ENCODE measurements around the gene TBCCD1. TPM values are rescaled to one million over a fixed set of nuclear protein-coding genes. Genes with fewer than 3 reads are reported as not detected.
A peak's percentile ranks its signal among the peaks of the same experiment; 100 is the strongest.

TBCCD1 gene
- total and polyA plus RNA-seq, 8 donors, result 11.6 to 23.0 (median 19.2) TPM

DNA sequence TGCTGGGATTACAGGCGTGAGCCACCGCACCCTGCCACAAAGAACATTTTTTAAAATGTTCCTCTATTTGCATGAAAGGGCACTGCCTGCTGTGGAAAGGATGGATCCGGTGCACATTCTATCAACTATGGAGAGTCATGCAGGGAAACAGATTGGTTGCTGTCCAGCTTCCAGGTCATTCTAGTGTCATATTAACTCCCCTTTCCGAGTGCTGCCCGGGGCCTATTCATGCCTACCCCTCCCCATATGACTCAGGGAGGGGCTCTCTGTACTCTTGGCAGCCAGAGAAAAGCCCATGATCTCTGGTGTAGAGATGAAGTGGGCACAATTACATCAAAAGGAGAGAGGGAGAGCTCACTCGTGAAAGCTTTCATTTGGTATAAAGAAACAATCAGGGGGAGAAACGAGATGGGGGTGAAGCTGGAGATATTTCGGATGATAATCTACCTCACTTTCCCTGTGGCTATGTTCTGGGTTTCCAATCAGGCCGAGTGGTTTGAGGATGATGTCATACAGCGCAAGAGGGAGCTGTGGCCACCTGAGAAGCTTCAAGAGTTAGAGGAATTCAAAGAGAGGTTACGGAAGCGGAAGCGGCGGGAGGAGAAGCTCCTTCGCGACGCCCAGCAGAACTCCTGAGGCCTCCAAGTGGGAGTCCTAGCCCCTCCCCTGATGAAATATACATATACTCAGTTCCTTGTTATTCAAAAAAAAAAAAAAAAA is 29.6 kb upstream of the TBCCD1 start:
- H3K4me1 ChIP-seq, result no peaks in the 10 kb centered on the region
- no peaks in the 10 kb centered on the region for H3K9me3 ChIP-seq
- H3K27me3 ChIP-seq, result no peaks in the 10 kb centered on the region
- TF ChIP-seq, protein P1, sequence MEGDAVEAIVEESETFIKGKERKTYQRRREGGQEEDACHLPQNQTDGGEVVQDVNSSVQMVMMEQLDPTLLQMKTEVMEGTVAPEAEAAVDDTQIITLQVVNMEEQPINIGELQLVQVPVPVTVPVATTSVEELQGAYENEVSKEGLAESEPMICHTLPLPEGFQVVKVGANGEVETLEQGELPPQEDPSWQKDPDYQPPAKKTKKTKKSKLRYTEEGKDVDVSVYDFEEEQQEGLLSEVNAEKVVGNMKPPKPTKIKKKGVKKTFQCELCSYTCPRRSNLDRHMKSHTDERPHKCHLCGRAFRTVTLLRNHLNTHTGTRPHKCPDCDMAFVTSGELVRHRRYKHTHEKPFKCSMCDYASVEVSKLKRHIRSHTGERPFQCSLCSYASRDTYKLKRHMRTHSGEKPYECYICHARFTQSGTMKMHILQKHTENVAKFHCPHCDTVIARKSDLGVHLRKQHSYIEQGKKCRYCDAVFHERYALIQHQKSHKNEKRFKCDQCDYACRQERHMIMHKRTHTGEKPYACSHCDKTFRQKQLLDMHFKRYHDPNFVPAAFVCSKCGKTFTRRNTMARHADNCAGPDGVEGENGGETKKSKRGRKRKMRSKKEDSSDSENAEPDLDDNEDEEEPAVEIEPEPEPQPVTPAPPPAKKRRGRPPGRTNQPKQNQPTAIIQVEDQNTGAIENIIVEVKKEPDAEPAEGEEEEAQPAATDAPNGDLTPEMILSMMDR (IDR thresholded peaks at IDR 0.05), result no peak
- H3K4me3 ChIP-seq, result no peak overlapping the region
- no peaks in the 10 kb centered on the region for H3K36me3 ChIP-seq
- ATAC-seq (peak; percentile 91), DNase-seq (peak in 2 of 4 donors; percentile 45 to 64)
- no peak overlapping the region for H3K27ac ChIP-seq
- intact Hi-C loops (cut with DNase I), result no loop called here

DNA sequence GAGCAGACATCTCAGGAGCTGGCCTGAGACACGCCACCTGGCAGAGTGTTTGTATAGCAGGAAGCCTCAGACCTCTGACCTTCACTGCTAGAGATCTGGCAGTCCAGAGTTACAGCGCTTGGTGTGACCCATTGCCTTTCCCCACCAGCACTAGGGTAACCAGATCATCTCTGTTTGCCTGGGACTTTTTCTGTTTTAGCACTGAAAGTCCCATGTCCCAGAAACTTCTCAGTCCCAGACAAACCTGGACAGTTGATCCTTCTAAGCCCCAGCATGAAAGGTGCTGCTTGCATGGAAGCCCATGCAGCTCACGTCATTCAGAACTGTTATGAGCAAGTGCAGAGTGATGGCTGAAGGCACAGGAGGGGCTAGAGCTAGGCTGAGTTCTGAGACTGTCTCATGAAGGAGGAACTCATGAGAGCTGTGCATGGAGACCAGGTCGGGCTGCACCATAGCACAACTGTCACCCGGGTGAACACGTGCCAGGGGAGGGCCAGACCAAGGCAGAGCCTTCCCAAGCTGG is 27.5 kb upstream of the TBCCD1 start:
- H3K27me3 ChIP-seq, result no peaks in the 10 kb centered on the region
- H3K4me3 ChIP-seq, result no peak overlapping the region
- no peaks in the 10 kb centered on the region for H3K36me3 ChIP-seq
- intact Hi-C loops (cut with DNase I), result no loop called here
- no peaks in the 10 kb centered on the region for H3K4me1 ChIP-seq
- DNase-seq (no peak), ATAC-seq (no peak)
- no peak overlapping the region for H3K27ac ChIP-seq
- H3K9me3 ChIP-seq, result no peaks in the 10 kb centered on the region
- TF ChIP-seq, protein P1 (IDR thresholded peaks at IDR 0.05), result no peak

DNA sequence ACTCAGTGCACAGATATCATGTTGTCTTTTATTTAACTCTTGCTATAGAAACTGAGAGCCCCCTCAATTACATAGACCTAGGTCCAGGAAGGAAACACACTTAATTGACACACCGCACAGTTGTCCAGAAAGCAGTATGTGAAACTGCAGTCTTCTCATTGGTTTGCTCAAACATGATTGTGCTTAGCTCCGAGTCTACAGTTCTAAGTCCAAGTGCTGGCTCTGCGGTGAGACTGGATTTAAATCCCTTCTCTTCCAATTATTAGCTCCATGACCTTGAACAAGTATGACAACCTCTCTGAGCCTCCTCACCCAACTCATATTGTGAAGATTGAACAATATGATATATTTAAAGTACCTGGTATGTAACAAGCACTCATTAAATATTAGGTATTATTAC is 26.7 kb upstream of the TBCCD1 start:
- DNase-seq (no peak), ATAC-seq (no peak)
- H3K27me3 ChIP-seq, result no peaks in the 10 kb centered on the region
- no peak overlapping the region for H3K27ac ChIP-seq
- no peak overlapping the region for H3K4me3 ChIP-seq
- TF ChIP-seq, protein P1 (IDR thresholded peaks at IDR 0.05), result no peak
- no peaks in the 10 kb centered on the region for H3K9me3 ChIP-seq
- no peaks in the 10 kb centered on the region for H3K36me3 ChIP-seq
- no peaks in the 10 kb centered on the region for H3K4me1 ChIP-seq
- intact Hi-C loops (cut with DNase I), result no loop called here

DNA sequence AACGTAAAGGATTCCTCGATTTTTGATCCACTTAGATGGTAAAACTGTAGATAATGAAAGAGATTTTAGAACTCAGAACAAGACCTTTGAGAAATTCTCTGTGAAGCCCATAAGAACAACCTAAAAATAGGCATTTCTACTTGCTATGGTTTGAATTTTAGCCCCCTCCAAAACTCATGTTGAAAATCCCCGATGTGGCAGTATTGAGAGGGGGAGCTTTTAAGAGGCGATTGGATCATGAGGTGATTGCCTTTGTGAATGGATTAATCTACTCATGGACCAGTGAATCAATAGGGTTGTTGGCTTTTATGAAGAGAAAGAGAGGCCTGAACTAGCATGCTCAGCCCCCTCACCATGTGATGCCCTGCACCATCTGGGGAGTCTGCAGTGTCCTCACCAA is 25.5 kb upstream of the TBCCD1 start:
- Histone ChIP-seq H3K36me3 (no peaks in the 10 kb centered on the region), H3K27me3 (no peaks in the 10 kb centered on the region)

More for the DNA sequence above, 25.5 kb upstream of the TBCCD1 start:
- DNase-seq (no peak), ATAC-seq (no peak)
- Histone ChIP-seq H3K9me3 (no peaks in the 10 kb centered on the region), H3K27ac (no peak overlapping the region), H3K4me1 (no peaks in the 10 kb centered on the region), H3K4me3 (no peak overlapping the region)
- TF ChIP-seq, protein P1 (IDR thresholded peaks at IDR 0.05), result no peak
- intact Hi-C loops (cut with DNase I), result no loop called here
